AG09309 (cell line): ENCODE measurements around the gene TSPAN3.

Experiments used
- DNase-seq: peaks from one replicate; pipeline ENCODE4 v3.0.0-alpha.2; 2010; ENCODE audit warnings: low read depth
- H3K4me3 ChIP-seq: 2 replicates; pipeline ENCODE4 v1.5.1; 2011; ENCODE audit warnings: mild to moderate bottlenecking, low read depth, low read length, moderate library complexity; ENCODE audit not compliant: control insufficient read depth
- CTCF ChIP-seq: IDR thresholded peaks from 2 replicates; pipeline ENCODE4 v1.5.1; 2011; ENCODE audit warnings: mild to moderate bottlenecking, low read depth, low read length, inconsistent platforms; ENCODE audit not compliant: insufficient read depth, control insufficient read depth; ENCODE audit errors: missing control alignments

The TSPAN3 gene

GRCh38 chr15:76991741-76992645 is 78.9 kb downstream of the TSPAN3 start:
- DNase-seq: no peak
- no peak for TF ChIP-seq CTCF

More at GRCh38 chr15:76991741-76992645, 78.9 kb downstream of the TSPAN3 start:
- no peak overlapping the region for H3K4me3 ChIP-seq
